Suprapubic skin (tissue), 4 donors: ENCODE results near the gene C1orf226.

Experiments
- CTCF ChIP-seq, 2 donors: fragments of 200-600 bp in 1 of 2; fragments of 450-650 bp in 1 of 2; sonication (generic) in 1 of 2; IDR thresholded peaks; one replicate each; pipeline ENCODE4 v1.5.1; 2016 to 2019; ENCODE audit warnings: antibody characterized with exemption in 2 of 2, mild to moderate bottlenecking in 1 of 2, moderate library complexity in 1 of 2
- EP300 ChIP-seq: sonication (generic); formaldehyde crosslinking; IDR thresholded peaks from one replicate; pipeline ENCODE4 v1.6.1; 2017; ENCODE audit warnings: antibody characterized with exemption
- POLR2A ChIP-seq, 2 donors: fragments of 450-650 bp; IDR thresholded peaks; one replicate each; pipeline ENCODE4 v1.6.1; 2017; ENCODE audit warnings: antibody characterized with exemption in 2 of 2, mild to moderate bottlenecking in 2 of 2, moderate library complexity in 2 of 2
- POLR2AphosphoS5 ChIP-seq, 3 donors: sonication (generic); formaldehyde crosslinking; IDR thresholded peaks; one replicate each; pipeline ENCODE4 v1.6.1; 2017; ENCODE audit warnings: antibody characterized with exemption in 3 of 3

DNA sequence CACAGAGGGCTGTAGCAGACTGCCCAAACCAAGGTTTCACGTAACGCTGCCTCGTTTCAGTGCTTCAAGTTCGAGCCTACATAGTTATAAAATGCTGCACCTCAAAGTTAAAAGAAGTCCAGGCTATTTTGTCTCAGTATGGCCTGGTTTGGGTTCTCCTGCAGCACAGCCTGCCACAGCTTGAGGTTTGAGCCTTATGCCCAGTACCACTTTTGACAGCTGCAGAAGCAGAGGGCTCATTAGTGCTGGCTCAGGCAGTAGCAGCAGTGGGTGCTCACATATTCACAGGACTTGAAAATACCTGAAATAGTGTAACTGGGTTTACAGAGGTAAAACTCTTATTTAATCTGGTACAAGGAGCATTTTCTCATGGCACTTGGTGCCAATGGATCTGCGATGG is 20.2 kb upstream of the C1orf226 start:
- TF ChIP-seq CTCF (IDR thresholded peaks at IDR 0.05) (no peak), EP300 (no peak), POLR2A (IDR thresholded peaks at IDR 0.05) (no peak), POLR2AphosphoS5 (IDR thresholded peaks at IDR 0.05) (no peak)
